ENCODE data around the gene MRPL2.

Gene MRPL2

GRCh38 chr6:43062818-43063217 is 3.6 kb upstream of the MRPL2 start:
- H3K4me1 ChIP-seq: peaks cover 4% of the 10 kb centered on the region; the same call in 1 of the 2 replicates
- H3K27me3 ChIP-seq: no peaks in the 10 kb centered on the region
- no peaks in the 10 kb centered on the region; the same call in 1 of the 2 replicates for H3K36me3 ChIP-seq
- H3K4me3 ChIP-seq (ENCODE audit: low read depth, low read length): no peak overlapping the region
- no peaks in the 10 kb centered on the region for H3K9me3 ChIP-seq
- no peak for DNase-seq
- no peak for TF ChIP-seq CTCF (IDR thresholded peaks at IDR 0.05; ENCODE audit: low read depth, low read length)

GRCh38 chr6:43061861-43062260 is 2.6 kb upstream of the MRPL2 start:
- no peaks in the 10 kb centered on the region for H3K27me3 ChIP-seq
- no peak for TF ChIP-seq CTCF (IDR thresholded peaks at IDR 0.05; ENCODE audit: low read depth, low read length)
- peaks cover 4% of the 10 kb centered on the region; the same call in 1 of the 2 replicates for H3K4me1 ChIP-seq
- no peak overlapping the region for H3K4me3 ChIP-seq (ENCODE audit: low read depth, low read length)
- H3K36me3 ChIP-seq: peaks cover 3% of the 10 kb centered on the region
- DNase-seq: no peak
- H3K9me3 ChIP-seq: no peaks in the 10 kb centered on the region

- H3K27me3 ChIP-seq: no peaks in the 10 kb centered on the region
- peaks cover 4% of the 10 kb centered on the region; the same call in 1 of the 2 replicates for H3K4me1 ChIP-seq
- H3K4me3 ChIP-seq (ENCODE audit: low read depth, low read length): no peak overlapping the region
- no peaks in the 10 kb centered on the region for H3K9me3 ChIP-seq
- DNase-seq: no peak
- TF ChIP-seq CTCF (IDR thresholded peaks at IDR 0.05; ENCODE audit: low read depth, low read length): no peak
- peaks cover 6% of the 10 kb centered on the region for H3K36me3 ChIP-seq
Observed at GRCh38 chr6:43060755-43061633, 1.8 kb upstream of the MRPL2 start.

GRCh38 chr6:43060034-43060754 is 960 bp upstream of the MRPL2 start:
- Histone ChIP-seq H3K27me3 (no peaks in the 10 kb centered on the region), H3K36me3 (peaks cover 8% of the 10 kb centered on the region)
- DNase-seq: no peak

GRCh38 chr6:43058531-43058930 is 703 bp downstream of the MRPL2 start:
- H3K4me3 ChIP-seq (ENCODE audit: low read depth, low read length): peak overlapping the region; percentile 94
- no peak for DNase-seq
- no peaks in the 10 kb centered on the region for H3K27me3 ChIP-seq
- peaks cover 8% of the 10 kb centered on the region for H3K36me3 ChIP-seq
- TF ChIP-seq CTCF (IDR thresholded peaks at IDR 0.05; ENCODE audit: low read depth, low read length): no peak
- H3K4me1 ChIP-seq: peaks cover 4% of the 10 kb centered on the region; the same call in 1 of the 2 replicates
- H3K9me3 ChIP-seq: no peaks in the 10 kb centered on the region

More at GRCh38 chr6:43060034-43060754, 960 bp upstream of the MRPL2 start:
- Histone ChIP-seq H3K4me3 (ENCODE audit: low read depth, low read length) (peak overlapping the region; percentile 94), H3K4me1 (peaks cover 4% of the 10 kb centered on the region; the same call in 1 of the 2 replicates), H3K9me3 (no peaks in the 10 kb centered on the region)
- no peak for TF ChIP-seq CTCF (IDR thresholded peaks at IDR 0.05; ENCODE audit: low read depth, low read length)
